ENCODE results near the gene GALNTL6. TPM values are rescaled to one million over a fixed set of nuclear protein-coding genes. Genes with fewer than 3 reads are reported as not detected.

Gene GALNTL6
- total RNA-seq, 2 donors from 2014 or later = 0.92 to 3.8 TPM

DNA sequence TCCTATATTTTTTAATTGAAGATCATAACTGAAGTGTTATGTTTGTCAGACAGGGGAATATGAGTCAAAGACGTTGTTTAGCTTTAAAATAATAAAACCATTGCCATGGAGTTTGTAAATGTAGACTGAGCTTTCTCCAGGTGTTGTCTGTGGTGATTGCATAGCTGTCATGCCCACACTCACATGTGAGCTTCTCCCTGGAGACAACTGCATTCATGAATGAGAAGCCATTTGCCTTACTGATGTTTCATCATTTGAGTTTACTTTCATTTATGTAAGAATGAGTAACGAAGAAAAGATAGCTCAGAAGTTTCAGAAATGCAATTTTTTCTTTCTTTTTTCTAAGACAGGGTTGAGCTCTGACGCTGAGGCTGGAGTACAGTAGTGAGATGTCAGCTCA, 339.1 kb downstream of the GALNTL6 start:
- no peak for ATAC-seq (ENCODE audit: insufficient number of reproducible peaks, low FRiP score, low read depth)

DNA sequence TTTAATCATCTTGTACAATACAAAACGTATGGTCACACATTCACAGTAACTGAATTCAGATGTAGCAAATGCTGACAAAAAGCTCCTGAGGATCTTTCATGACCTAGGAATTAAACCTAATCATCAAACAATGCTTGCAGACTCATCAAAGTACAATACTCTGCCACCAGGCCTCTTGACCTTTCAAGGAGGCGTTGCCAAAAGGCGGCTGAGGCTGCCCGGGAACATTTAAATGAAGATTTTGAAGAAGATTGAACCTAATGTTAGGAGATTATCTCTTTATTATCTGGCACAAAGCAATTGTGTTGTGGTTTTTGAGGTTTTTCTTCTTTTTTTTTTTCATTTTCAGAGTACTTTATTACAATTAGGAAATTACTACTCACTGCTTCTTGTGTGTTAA, 340.5 kb downstream of the GALNTL6 start:
- H3K27ac ChIP-seq = no peak overlapping the region
- no peaks in the 10 kb centered on the region for H3K36me3 ChIP-seq
- no peak for DNase-seq (ENCODE audit: low spot score)
- TF ChIP-seq, protein P1, sequence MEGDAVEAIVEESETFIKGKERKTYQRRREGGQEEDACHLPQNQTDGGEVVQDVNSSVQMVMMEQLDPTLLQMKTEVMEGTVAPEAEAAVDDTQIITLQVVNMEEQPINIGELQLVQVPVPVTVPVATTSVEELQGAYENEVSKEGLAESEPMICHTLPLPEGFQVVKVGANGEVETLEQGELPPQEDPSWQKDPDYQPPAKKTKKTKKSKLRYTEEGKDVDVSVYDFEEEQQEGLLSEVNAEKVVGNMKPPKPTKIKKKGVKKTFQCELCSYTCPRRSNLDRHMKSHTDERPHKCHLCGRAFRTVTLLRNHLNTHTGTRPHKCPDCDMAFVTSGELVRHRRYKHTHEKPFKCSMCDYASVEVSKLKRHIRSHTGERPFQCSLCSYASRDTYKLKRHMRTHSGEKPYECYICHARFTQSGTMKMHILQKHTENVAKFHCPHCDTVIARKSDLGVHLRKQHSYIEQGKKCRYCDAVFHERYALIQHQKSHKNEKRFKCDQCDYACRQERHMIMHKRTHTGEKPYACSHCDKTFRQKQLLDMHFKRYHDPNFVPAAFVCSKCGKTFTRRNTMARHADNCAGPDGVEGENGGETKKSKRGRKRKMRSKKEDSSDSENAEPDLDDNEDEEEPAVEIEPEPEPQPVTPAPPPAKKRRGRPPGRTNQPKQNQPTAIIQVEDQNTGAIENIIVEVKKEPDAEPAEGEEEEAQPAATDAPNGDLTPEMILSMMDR (IDR thresholded peaks at IDR 0.05) = no peak
- H3K4me3 ChIP-seq = no peak overlapping the region
- H3K9me3 ChIP-seq = no peaks in the 10 kb centered on the region
- no peak for ATAC-seq (ENCODE audit: insufficient number of reproducible peaks, low FRiP score, low read depth)
- no peaks in the 10 kb centered on the region for H3K4me1 ChIP-seq (ENCODE audit: control insufficient read depth in 1 of 2, low read depth in 2 of 2)
- no peaks in the 10 kb centered on the region for H3K27me3 ChIP-seq (replicated peaks; ENCODE audit: insufficient read depth)

More for the DNA sequence above, 339.1 kb downstream of the GALNTL6 start:
- no peaks in the 10 kb centered on the region for H3K36me3 ChIP-seq
- no peak overlapping the region for H3K4me3 ChIP-seq
- no peaks in the 10 kb centered on the region for H3K4me1 ChIP-seq (ENCODE audit: control insufficient read depth in 1 of 2, low read depth in 2 of 2)
- no peaks in the 10 kb centered on the region for H3K9me3 ChIP-seq
- H3K27me3 ChIP-seq (replicated peaks; ENCODE audit: insufficient read depth) = no peaks in the 10 kb centered on the region
- DNase-seq (ENCODE audit: low spot score) = no peak
- H3K27ac ChIP-seq = no peak overlapping the region
- TF ChIP-seq, protein P1 (IDR thresholded peaks at IDR 0.05) = no peak

DNA sequence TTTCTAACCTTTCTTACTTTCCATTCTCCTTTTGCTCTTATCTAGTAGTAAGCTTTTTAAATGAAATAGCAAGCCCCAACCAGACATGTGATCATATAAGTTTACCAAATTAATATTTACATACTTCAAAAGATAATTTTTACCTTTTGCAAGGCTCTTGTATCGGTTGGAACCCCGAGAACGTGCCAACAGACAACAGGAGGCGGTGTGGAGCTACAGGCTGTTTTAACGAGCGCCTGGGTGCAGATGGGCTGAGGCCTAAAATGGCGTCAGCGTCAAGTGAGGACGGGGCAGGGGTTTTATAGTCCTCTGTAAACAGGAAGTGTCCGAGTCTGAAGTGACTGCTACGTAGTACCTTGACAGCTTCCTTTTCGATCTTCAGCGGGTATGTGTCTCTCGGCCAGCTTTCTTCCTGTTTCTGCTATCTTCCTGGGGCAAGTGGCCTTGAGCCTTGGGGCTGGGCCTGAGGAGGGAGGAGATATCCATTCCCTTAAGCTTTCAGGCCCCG, 342.7 kb downstream of the GALNTL6 start:
- no peaks in the 10 kb centered on the region for H3K27me3 ChIP-seq (replicated peaks; ENCODE audit: insufficient read depth)
- no peaks in the 10 kb centered on the region for H3K9me3 ChIP-seq
- DNase-seq (ENCODE audit: low spot score) (no peak), ATAC-seq (ENCODE audit: insufficient number of reproducible peaks, low FRiP score, low read depth) (no peak)
- H3K4me3 ChIP-seq = no peak overlapping the region
- H3K4me1 ChIP-seq (ENCODE audit: control insufficient read depth in 1 of 2, low read depth in 2 of 2) = no peaks in the 10 kb centered on the region
- no peak overlapping the region for H3K27ac ChIP-seq
- H3K36me3 ChIP-seq = no peaks in the 10 kb centered on the region
- TF ChIP-seq, protein P1 (IDR thresholded peaks at IDR 0.05) = no peak

DNA sequence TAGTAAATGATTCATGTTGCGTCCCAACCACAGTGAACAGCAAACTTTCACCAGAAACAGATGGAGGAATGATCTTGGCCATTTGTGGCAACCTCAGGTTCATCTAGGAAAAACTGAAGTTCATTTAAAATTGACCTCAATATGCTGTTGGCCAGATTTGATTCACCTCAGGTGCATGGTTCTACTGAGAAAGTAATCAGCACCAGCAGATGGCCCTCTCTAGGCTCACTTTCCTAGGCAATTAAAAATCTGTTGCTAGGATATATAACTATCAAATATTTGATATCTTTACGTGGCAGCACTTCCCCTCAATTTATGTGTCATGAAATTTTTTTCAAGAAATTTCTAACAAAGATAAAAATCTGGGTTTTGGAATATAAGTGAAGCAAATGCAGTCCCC, 344.7 kb downstream of the GALNTL6 start:
- no peak for ATAC-seq (ENCODE audit: insufficient number of reproducible peaks, low FRiP score, low read depth)
- no peaks in the 10 kb centered on the region for H3K36me3 ChIP-seq
- TF ChIP-seq, protein P1 (IDR thresholded peaks at IDR 0.05) = no peak
- H3K9me3 ChIP-seq = no peaks in the 10 kb centered on the region
- H3K4me1 ChIP-seq (ENCODE audit: control insufficient read depth in 1 of 2, low read depth in 2 of 2) = no peaks in the 10 kb centered on the region
- H3K4me3 ChIP-seq = no peak overlapping the region
- H3K27me3 ChIP-seq (replicated peaks; ENCODE audit: insufficient read depth) = no peaks in the 10 kb centered on the region
- H3K27ac ChIP-seq = no peak overlapping the region
- no peak for DNase-seq (ENCODE audit: low spot score)

DNA sequence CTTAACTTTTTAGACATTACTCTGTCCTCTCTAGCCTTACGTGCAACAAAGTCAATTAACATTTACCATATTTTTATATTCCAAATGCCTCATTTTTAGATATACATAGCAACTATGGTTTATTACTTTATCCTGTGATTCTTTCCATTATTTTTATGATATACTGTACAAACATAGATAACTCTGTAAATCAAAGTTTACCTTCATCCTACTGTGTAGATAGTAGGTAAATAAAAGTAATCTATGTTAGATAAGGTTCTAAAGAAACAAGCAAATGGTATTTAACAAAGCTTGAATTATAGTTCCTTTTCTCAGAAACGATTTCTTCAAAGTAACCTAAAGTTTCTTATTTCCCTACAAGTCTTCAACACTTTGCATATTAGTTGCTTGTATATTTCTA, 350.0 kb downstream of the GALNTL6 start:
- Histone ChIP-seq H3K4me1 (ENCODE audit: control insufficient read depth in 1 of 2, low read depth in 2 of 2) (no peaks in the 10 kb centered on the region), H3K36me3 (no peaks in the 10 kb centered on the region), H3K4me3 (no peak overlapping the region), H3K9me3 (no peaks in the 10 kb centered on the region), H3K27me3 (replicated peaks; ENCODE audit: insufficient read depth) (no peaks in the 10 kb centered on the region), H3K27ac (no peak overlapping the region)
- TF ChIP-seq, protein P1 (IDR thresholded peaks at IDR 0.05) = no peak
- no peak for ATAC-seq (ENCODE audit: insufficient number of reproducible peaks, low FRiP score, low read depth)
- DNase-seq (ENCODE audit: low spot score) = no peak

Measured in thoracic aorta (tissue), 2 donors.